Cardiac muscle cell (in vitro differentiated cells and primary cell): ENCODE measurements around the gene ARHGAP45. TPM values are rescaled to one million over a fixed set of nuclear protein-coding genes. Genes with fewer than 3 reads are reported as not detected.

Experiments used
- DNase-seq, 2 donors: peaks; one replicate each; pipeline versions ENCODE4 v3.0.0 to v3.0.0-alpha.2; 2010 to 2017; ENCODE audit warnings: low read depth in 1 of 2, low spot score in 1 of 2
- H3K27ac ChIP-seq: fragments of 200-600 bp; sonication (generic); 2 replicates; pipeline ENCODE4 v1.5.1; 2016
- H3K27me3 ChIP-seq: fragments of 200-600 bp; sonication (generic); 2 replicates; pipeline ENCODE4 v1.6.0; 2016; ENCODE audit warnings: control low read depth
- H3K36me3 ChIP-seq: fragments of 200-600 bp; sonication (generic); 2 replicates; pipeline ENCODE4 v1.5.1; 2016; ENCODE audit warnings: control low read depth
- H3K4me1 ChIP-seq: fragments of 200-600 bp; sonication (generic); 2 replicates; pipeline ENCODE4 v1.8.1; 2017; ENCODE audit warnings: low read depth, mild to moderate bottlenecking, mixed run types
- H3K4me3 ChIP-seq: fragments of 200-600 bp; sonication (generic); 2 replicates; pipeline ENCODE4 v1.5.1; 2016; ENCODE audit warnings: mild to moderate bottlenecking
- H3K9me3 ChIP-seq: fragments of 200-600 bp; sonication (generic); 2 replicates; pipeline ENCODE4 v1.5.1; 2017; ENCODE audit warnings: low read depth, mild to moderate bottlenecking, control low read depth
- polyA plus RNA-seq: library from polyadenylated mRNA; unstranded; fragments of >200 nt; fragmentation: Nextera tagmentation; extraction: Ambion mirVana; gene quantifications from 2 replicates; pipeline ENCODE4 v1.2.1, GENCODE V29; 2016
- total RNA-seq: library from RNA; depleted of rRNA; stranded (reverse); fragments of >200 nt; gene quantifications from 2 replicates; pipeline ENCODE4 v1.2.3, GENCODE V29; 2016
- TF ChIP-seq, protein P1 (sequence below): IDR thresholded peaks from 2 replicates; pipeline ENCODE4 v1.5.1; 2012; ENCODE audit warnings: low read depth, mild to moderate bottlenecking, low read length

The ARHGAP45 gene
- total and polyA plus RNA-seq, 2 experiments from 2014 or later: 67.5 to 88.6 TPM

GRCh38 chr19:1052349-1052975 is 14.5 kb upstream of the ARHGAP45 start:
- TF ChIP-seq, protein P1, sequence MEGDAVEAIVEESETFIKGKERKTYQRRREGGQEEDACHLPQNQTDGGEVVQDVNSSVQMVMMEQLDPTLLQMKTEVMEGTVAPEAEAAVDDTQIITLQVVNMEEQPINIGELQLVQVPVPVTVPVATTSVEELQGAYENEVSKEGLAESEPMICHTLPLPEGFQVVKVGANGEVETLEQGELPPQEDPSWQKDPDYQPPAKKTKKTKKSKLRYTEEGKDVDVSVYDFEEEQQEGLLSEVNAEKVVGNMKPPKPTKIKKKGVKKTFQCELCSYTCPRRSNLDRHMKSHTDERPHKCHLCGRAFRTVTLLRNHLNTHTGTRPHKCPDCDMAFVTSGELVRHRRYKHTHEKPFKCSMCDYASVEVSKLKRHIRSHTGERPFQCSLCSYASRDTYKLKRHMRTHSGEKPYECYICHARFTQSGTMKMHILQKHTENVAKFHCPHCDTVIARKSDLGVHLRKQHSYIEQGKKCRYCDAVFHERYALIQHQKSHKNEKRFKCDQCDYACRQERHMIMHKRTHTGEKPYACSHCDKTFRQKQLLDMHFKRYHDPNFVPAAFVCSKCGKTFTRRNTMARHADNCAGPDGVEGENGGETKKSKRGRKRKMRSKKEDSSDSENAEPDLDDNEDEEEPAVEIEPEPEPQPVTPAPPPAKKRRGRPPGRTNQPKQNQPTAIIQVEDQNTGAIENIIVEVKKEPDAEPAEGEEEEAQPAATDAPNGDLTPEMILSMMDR: no peak
- Histone ChIP-seq H3K36me3 (peaks cover 3% of the 10 kb centered on the region), H3K27me3 (no peaks in the 10 kb centered on the region), H3K27ac (no peak overlapping the region), H3K9me3 (no peaks in the 10 kb centered on the region), H3K4me3 (no peak overlapping the region), H3K4me1 (no peaks in the 10 kb centered on the region)
- no peak for DNase-seq

GRCh38 chr19:1053176-1054101 is 13.5 kb upstream of the ARHGAP45 start:
- Histone ChIP-seq H3K9me3 (no peaks in the 10 kb centered on the region), H3K27me3 (no peaks in the 10 kb centered on the region), H3K27ac (no peak overlapping the region), H3K4me3 (no peak overlapping the region), H3K4me1 (no peaks in the 10 kb centered on the region), H3K36me3 (peaks cover 3% of the 10 kb centered on the region)
- TF ChIP-seq, protein P1: no peak
- DNase-seq: no peak

DNA sequence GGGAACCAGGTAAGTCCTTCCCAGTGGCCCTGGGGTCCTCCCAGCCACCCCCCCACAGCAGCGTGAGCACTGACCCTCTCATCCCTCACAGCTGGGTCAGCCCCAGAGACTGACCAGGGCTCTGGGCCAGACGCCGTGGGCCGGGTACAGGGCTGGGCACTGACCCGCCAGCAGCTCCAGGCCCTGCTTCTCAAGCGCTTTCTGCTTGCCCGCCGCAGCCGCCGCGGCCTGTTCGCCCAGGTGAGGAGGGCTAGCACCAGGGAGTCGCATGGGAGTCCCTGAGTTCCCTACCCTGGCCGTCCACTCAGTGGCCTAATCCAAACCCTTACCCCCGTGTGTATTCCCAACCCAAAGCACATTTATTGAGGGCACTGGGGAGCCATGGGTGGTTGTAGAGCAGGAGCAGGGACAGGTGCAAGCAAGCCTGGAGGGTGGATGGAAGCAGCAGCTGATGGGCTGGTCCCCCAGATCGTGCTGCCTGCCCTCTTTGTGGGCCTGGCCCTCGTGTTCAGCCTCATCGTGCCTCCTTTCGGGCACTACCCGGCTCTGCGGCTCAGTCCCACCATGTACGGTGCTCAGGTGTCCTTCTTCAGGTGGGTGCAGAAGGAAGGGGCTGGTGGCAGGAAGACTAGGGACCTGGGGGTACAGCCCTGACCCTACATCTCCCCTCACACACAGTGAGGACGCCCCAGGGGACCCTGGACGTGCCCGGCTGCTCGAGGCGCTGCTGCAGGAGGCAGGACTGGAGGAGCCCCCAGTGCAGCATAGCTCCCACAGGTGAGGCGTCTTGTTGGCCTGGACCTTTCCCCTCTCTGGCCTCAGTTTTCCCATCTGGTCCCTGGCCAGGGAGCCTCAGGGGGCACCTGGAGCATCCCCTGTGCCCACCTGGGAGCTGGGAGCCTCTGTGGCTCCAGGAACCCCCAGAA is 12.6 kb upstream of the ARHGAP45 start:
- Histone ChIP-seq H3K27ac (no peak overlapping the region), H3K4me1 (no peaks in the 10 kb centered on the region), H3K36me3 (peaks cover 3% of the 10 kb centered on the region), H3K27me3 (no peaks in the 10 kb centered on the region), H3K9me3 (peaks cover 3% of the 10 kb centered on the region), H3K4me3 (no peak overlapping the region)
- TF ChIP-seq, protein P1: no peak
- no peak for DNase-seq

DNA sequence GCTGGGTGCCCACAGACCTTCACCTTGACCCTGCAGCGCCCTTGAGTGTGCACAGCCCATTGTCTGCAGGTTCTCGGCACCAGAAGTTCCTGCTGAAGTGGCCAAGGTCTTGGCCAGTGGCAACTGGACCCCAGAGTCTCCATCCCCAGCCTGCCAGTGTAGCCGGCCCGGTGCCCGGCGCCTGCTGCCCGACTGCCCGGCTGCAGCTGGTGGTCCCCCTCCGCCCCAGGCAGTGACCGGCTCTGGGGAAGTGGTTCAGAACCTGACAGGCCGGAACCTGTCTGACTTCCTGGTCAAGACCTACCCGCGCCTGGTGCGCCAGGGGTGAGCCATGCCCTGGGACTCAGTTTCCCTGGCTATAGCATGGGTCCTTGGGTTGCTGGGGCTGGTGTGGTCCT is 11.9 kb upstream of the ARHGAP45 start:
- no peak overlapping the region for H3K4me3 ChIP-seq
- H3K27ac ChIP-seq: no peak overlapping the region
- H3K9me3 ChIP-seq: peaks cover 3% of the 10 kb centered on the region
- H3K4me1 ChIP-seq: no peaks in the 10 kb centered on the region
- H3K36me3 ChIP-seq: peaks cover 3% of the 10 kb centered on the region
- TF ChIP-seq, protein P1: no peak
- DNase-seq: no peak
- H3K27me3 ChIP-seq: no peaks in the 10 kb centered on the region

GRCh38 chr19:1055886-1056620 is 10.9 kb upstream of the ARHGAP45 start:
- DNase-seq: no peak
- no peak overlapping the region for H3K27ac ChIP-seq
- no peak overlapping the region for H3K4me3 ChIP-seq
- H3K4me1 ChIP-seq: no peaks in the 10 kb centered on the region
- peaks cover 3% of the 10 kb centered on the region for H3K9me3 ChIP-seq
- TF ChIP-seq, protein P1: no peak
- no peaks in the 10 kb centered on the region for H3K27me3 ChIP-seq
- peaks cover 3% of the 10 kb centered on the region for H3K36me3 ChIP-seq
